HepG2 (cell line): ENCODE measurements around the gene ADAM10. TPM values are rescaled to one million over a fixed set of nuclear protein-coding genes. Genes with fewer than 3 reads are reported as not detected.

Experiments used
- ARID3A ChIP-seq: IDR thresholded peaks from 2 replicates; pipeline ENCODE4 v1.6.1; 2012; ENCODE audit warnings: low read depth, low read length, improper control_type of control experiment
- BRD4 ChIP-seq: sonication (generic); formaldehyde crosslinking; IDR thresholded peaks from 2 replicates; pipeline ENCODE4 v1.4.0; 2020; ENCODE audit warnings: missing genetic modification reagents
- GRHL1 ChIP-seq: sonication (generic); formaldehyde crosslinking; conservative IDR thresholded peaks from 2 replicates; pipeline ENCODE4 v1.8.0; 2022; ENCODE audit warnings: missing genetic modification reagents
- HNF4A ChIP-seq: sonication (generic); formaldehyde crosslinking; IDR thresholded peaks from 2 replicates; pipeline ENCODE4 v1.4.0; 2020; ENCODE audit warnings: missing genetic modification reagents
- KMT2A ChIP-seq: sonication (generic); formaldehyde crosslinking; IDR thresholded peaks from 2 replicates; pipeline ENCODE4 v1.4.0; 2020; ENCODE audit warnings: missing genetic modification reagents
- MAFK ChIP-seq, 2 experiments: IDR thresholded peaks in 1 of 2; conservative IDR thresholded peaks in 1 of 2; 2 replicates each; pipeline ENCODE4 v1.6.1; 2011; ENCODE audit warnings: improper control_type of control experiment in 2 of 2, low read length in 2 of 2
- MED1 ChIP-seq: sonication (generic); formaldehyde crosslinking; IDR thresholded peaks from 2 replicates; pipeline ENCODE4 v1.4.0; 2020; ENCODE audit warnings: missing genetic modification reagents
- NR2F1 ChIP-seq, 2 experiments: fragments of 450-650 bp in 1 of 2; formaldehyde crosslinking in 1 of 2; IDR thresholded peaks; 2 replicates each; pipeline versions ENCODE4 v1.5.0 to v1.6.1; 2016 to 2020; ENCODE audit warnings: mild to moderate bottlenecking in 1 of 2, missing compliant biosample characterization in 1 of 2, missing genetic modification reagents in 1 of 2, moderate library complexity in 1 of 2
- SCMH1 ChIP-seq: sonication (generic); formaldehyde crosslinking; IDR thresholded peaks from 2 replicates; pipeline ENCODE4 v1.9.0; 2021; ENCODE audit warnings: missing genetic modification reagents, mild to moderate bottlenecking, borderline replicate concordance
- SMAD3 ChIP-seq: sonication (generic); formaldehyde crosslinking; IDR thresholded peaks from 2 replicates; pipeline ENCODE4 v1.4.0; 2020; ENCODE audit warnings: missing genetic modification reagents
- SMAD9 ChIP-seq: sonication (generic); formaldehyde crosslinking; IDR thresholded peaks from 2 replicates; pipeline ENCODE4 v1.5.1; 2020; ENCODE audit warnings: mild to moderate bottlenecking, missing genetic modification reagents
- TCF7 ChIP-seq: sonication (generic); IDR thresholded peaks from 2 replicates; pipeline ENCODE4 v1.6.1; 2016; ENCODE audit warnings: antibody characterized with exemption, low read depth
- YEATS4 ChIP-seq: sonication (generic); formaldehyde crosslinking; IDR thresholded peaks from 2 replicates; pipeline ENCODE4 v1.4.0; 2020; ENCODE audit warnings: missing genetic modification reagents, borderline replicate concordance
- ZMYM3 ChIP-seq: sonication (generic); formaldehyde crosslinking; IDR thresholded peaks from 2 replicates; pipeline ENCODE4 v1.5.1; 2020; ENCODE audit warnings: mild to moderate bottlenecking, missing genetic modification reagents
- ZNF143 ChIP-seq: sonication (generic); formaldehyde crosslinking; IDR thresholded peaks from 2 replicates; pipeline ENCODE4 v1.4.0; 2020; ENCODE audit warnings: missing genetic modification reagents
- ZNF512B ChIP-seq: sonication (generic); formaldehyde crosslinking; IDR thresholded peaks from 2 replicates; pipeline ENCODE4 v1.5.1; 2020; ENCODE audit warnings: missing genetic modification reagents, mild to moderate bottlenecking, borderline replicate concordance
- ZNF563 ChIP-seq: sonication (generic); formaldehyde crosslinking; IDR thresholded peaks from 2 replicates; pipeline ENCODE4 v1.8.0; 2022; ENCODE audit warnings: mild to moderate bottlenecking, moderate library complexity, missing genetic modification reagents
- ZNF737 ChIP-seq: sonication (generic); formaldehyde crosslinking; IDR thresholded peaks from 2 replicates; pipeline ENCODE4 v1.5.0; 2020; ENCODE audit warnings: missing genetic modification reagents, mild to moderate bottlenecking, borderline replicate concordance
- ZNF816 ChIP-seq: sonication (generic); formaldehyde crosslinking; IDR thresholded peaks from 2 replicates; pipeline ENCODE4 v1.8.0; 2022; ENCODE audit warnings: missing genetic modification reagents, mild to moderate bottlenecking, borderline replicate concordance
- polyA plus RNA-seq, 8 experiments: library from polyadenylated mRNA; depleted of rRNA in 3 of 8; stranded (reverse) in 7 of 8; unstranded in 1 of 8; fragments of >200 nt; fragmentation: Illumina TruSeq in 4 of 8; extraction: Trizol in 4 of 8; gene quantifications; 2 replicates each; pipeline versions ENCODE4 v1.2.1 to v1.2.3, GENCODE V29; 2011 to 2016; ENCODE audit warnings: low read depth in 4 of 8, missing spikeins in 1 of 8, mixed read lengths in 1 of 8; ENCODE audit not compliant: insufficient read depth in 1 of 8
- total RNA-seq, 5 experiments: library from RNA; depleted of rRNA; stranded (reverse); fragments of >200 nt; fragmentation: Illumina TruSeq; extraction: Trizol; gene quantifications; 2 replicates each; pipeline ENCODE4 v1.2.3, GENCODE V29; 2016; ENCODE audit warnings: low read depth in 1 of 5
- TF ChIP-seq, protein P1 (sequence below): sonication (generic); formaldehyde crosslinking; IDR thresholded peaks from 2 replicates; pipeline ENCODE4 v1.5.0; 2020; ENCODE audit warnings: mild to moderate bottlenecking, missing genetic modification reagents

ADAM10 gene
- total and polyA plus RNA-seq, 2 of the 13 experiments (the other 11 are each of a cell fraction or from before 2014, with no cell fraction given) = 92.7 to 125 TPM

- TF ChIP-seq GRHL1 (CRISPR knock-in tag) (no peak), ZNF143 (CRISPR knock-in tag) (no peak), NR2F1 (CRISPR knock-in tag; IDR thresholded peaks at IDR 0.05) (peak; percentile 30 to 86; a peak in 2 of 4 replicates), SMAD3 (no peak), SMAD9 (CRISPR knock-in tag) (no peak), ZNF737 (CRISPR knock-in tag) (no peak), KMT2A (CRISPR knock-in tag) (peak; percentile 86), YEATS4 (CRISPR knock-in tag) (peak; percentile 86), ARID3A (no peak), MED1 (CRISPR knock-in tag) (peak; percentile 85; the same call in 1 of the 2 replicates), SCMH1 (no peak), ZNF816 (no peak), ZNF512B (no peak), ZMYM3 (CRISPR knock-in tag) (no peak), TCF7 (peak; percentile 88), MAFK (conservative IDR thresholded peaks at IDR 0.05 in 1 of 2, IDR thresholded peaks at IDR 0.05 in 1 of 2; ENCODE audit: low read length in 2 of 2) (no peak), HNF4A (CRISPR knock-in tag) (peak; percentile 17), BRD4 (CRISPR knock-in tag) (peak; percentile 90), ZNF563 (CRISPR knock-in tag) (peak; percentile 77; the same call in 1 of the 2 replicates)
- TF ChIP-seq, protein P1, sequence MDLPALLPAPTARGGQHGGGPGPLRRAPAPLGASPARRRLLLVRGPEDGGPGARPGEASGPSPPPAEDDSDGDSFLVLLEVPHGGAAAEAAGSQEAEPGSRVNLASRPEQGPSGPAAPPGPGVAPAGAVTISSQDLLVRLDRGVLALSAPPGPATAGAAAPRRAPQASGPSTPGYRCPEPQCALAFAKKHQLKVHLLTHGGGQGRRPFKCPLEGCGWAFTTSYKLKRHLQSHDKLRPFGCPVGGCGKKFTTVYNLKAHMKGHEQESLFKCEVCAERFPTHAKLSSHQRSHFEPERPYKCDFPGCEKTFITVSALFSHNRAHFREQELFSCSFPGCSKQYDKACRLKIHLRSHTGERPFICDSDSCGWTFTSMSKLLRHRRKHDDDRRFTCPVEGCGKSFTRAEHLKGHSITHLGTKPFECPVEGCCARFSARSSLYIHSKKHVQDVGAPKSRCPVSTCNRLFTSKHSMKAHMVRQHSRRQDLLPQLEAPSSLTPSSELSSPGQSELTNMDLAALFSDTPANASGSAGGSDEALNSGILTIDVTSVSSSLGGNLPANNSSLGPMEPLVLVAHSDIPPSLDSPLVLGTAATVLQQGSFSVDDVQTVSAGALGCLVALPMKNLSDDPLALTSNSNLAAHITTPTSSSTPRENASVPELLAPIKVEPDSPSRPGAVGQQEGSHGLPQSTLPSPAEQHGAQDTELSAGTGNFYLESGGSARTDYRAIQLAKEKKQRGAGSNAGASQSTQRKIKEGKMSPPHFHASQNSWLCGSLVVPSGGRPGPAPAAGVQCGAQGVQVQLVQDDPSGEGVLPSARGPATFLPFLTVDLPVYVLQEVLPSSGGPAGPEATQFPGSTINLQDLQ (CRISPR knock-in tag) = no peak; the same call in 1 of the 2 replicates
These were observed 21.5 kb upstream of the ADAM10 start, which contains the start of gene MINDY2 (continued) for GRCh38 chr15:58770857-58771620.
